HG02938 (cell line): ENCODE data around the gene RAD23B.

Source experiments
- ATAC-seq: cut with Tn5 transposase; IDR thresholded peaks from one replicate; pipeline ENCODE4 v1.9.1; 2021; ENCODE audit warnings: mild to moderate bottlenecking, moderate library complexity; ENCODE audit not compliant: unreplicated experiment

RAD23B gene

GRCh38 chr9:107330420-107330819 is 47.3 kb downstream of the RAD23B start:
- ATAC-seq = no peak

- no peak for ATAC-seq
These were observed 49.8 kb downstream of the RAD23B start for GRCh38 chr9:107332883-107333282.

- no peak for ATAC-seq
These were observed 50.3 kb downstream of the RAD23B start for GRCh38 chr9:107333363-107333762.

GRCh38 chr9:107334103-107334776 is 51.2 kb downstream of the RAD23B start:
- no peak for ATAC-seq

GRCh38 chr9:107335331-107335730 is 52.3 kb downstream of the RAD23B start:
- ATAC-seq = no peak

- ATAC-seq = no peak
These were observed 53.8 kb downstream of the RAD23B start for GRCh38 chr9:107336718-107337360.

- no peak for ATAC-seq
These were observed 54.9 kb downstream of the RAD23B start for GRCh38 chr9:107337676-107338590.

GRCh38 chr9:107338911-107339659 is 56.0 kb downstream of the RAD23B start:
- no peak for ATAC-seq

- ATAC-seq = peak; percentile 81
These were observed 58.0 kb downstream of the RAD23B start for GRCh38 chr9:107340920-107341632.

- no peak for ATAC-seq
These were observed 59.5 kb downstream of the RAD23B start for GRCh38 chr9:107342476-107343161.

GRCh38 chr9:107345327-107345726 is 62.2 kb downstream of the RAD23B start:
- ATAC-seq = no peak

GRCh38 chr9:107348836-107349235 is 65.8 kb downstream of the RAD23B start:
- ATAC-seq = no peak

- no peak for ATAC-seq
These were observed 67.4 kb downstream of the RAD23B start for GRCh38 chr9:107350443-107350842.

- no peak for ATAC-seq
These were observed 68.4 kb downstream of the RAD23B start for GRCh38 chr9:107351382-107352045.

GRCh38 chr9:107355394-107355793 is 72.3 kb downstream of the RAD23B start:
- ATAC-seq = no peak

- no peak for ATAC-seq
These were observed 75.9 kb downstream of the RAD23B start for GRCh38 chr9:107358986-107359385.

GRCh38 chr9:107360098-107360497 is 77.0 kb downstream of the RAD23B start:
- no peak for ATAC-seq

- no peak for ATAC-seq
These were observed 78.7 kb downstream of the RAD23B start for GRCh38 chr9:107361816-107362215.

GRCh38 chr9:107363516-107364152 is 80.6 kb downstream of the RAD23B start:
- ATAC-seq = no peak
